GM12878 (cell line): ENCODE data around the gene AGBL1. TPM values are rescaled to one million over a fixed set of nuclear protein-coding genes. Genes with fewer than 3 reads are reported as not detected.

Experiments
- ATAC-seq: fragments of 200-7000 bp; cut with Tn5 transposase; 3 replicates; pipeline ENCODE4 v1.9.1; 2020; ENCODE audit warnings: mild to moderate bottlenecking, moderate library complexity
- BruUV-seq: library from RNA; stranded (reverse); fragments of 400-500 nt; replicated peaks from 2 replicates; lab custom pipeline; 2021; lab: Mats Ljungman, UMichigan
- CTCF ChIA-PET: fragments of 300-600 bp; sonication (Branson Sonifier 250); formaldehyde crosslinking; extraction: SDS; loops from one replicate; lab custom pipeline; 2021; ENCODE audit warnings: inconsistent platforms; lab: Yijun Ruan, JAX
- POLR2A ChIA-PET: fragments of 350-600 bp; formaldehyde crosslinking; extraction: SDS; loops from one replicate; lab custom pipeline; 2021; ENCODE audit warnings: inconsistent platforms; lab: Charles Lee
- RAD21 ChIA-PET: fragments of 300-600 bp; sonication (Branson Sonifier 250); formaldehyde crosslinking; loops from one replicate; lab custom pipeline; 2023; ENCODE audit warnings: antibody characterized with exemption; ENCODE audit not compliant: unreplicated experiment; lab: Charles Lee
- SMC1A ChIA-PET: fragments of 300-600 bp; sonication (Branson Sonifier 250); formaldehyde crosslinking; loops from one replicate; lab custom pipeline; 2023; ENCODE audit not compliant: unreplicated experiment, uncharacterized antibody; lab: Charles Lee
- DNase-seq: peaks from one replicate; pipeline ENCODE4 v3.0.0-alpha.2; 2011; ENCODE audit warnings: low read depth, low spot score
- FAIRE-seq: peaks from 3 replicates; lab custom pipeline; 2011; peaks lifted over from hg19 to GRCh38; lab: Jason Lieb, UNC
- H2AFZ ChIP-seq: 2 replicates; pipeline ENCODE4 v1.6.0; 2011; ENCODE audit warnings: low read depth, low read length, control low read depth; ENCODE audit not compliant: control insufficient read depth
- H3K27ac ChIP-seq: 2 replicates; pipeline ENCODE4 v1.5.1; 2011; ENCODE audit warnings: control low read depth; ENCODE audit not compliant: control insufficient read depth, insufficient read depth
- H3K27me3 ChIP-seq, 2 experiments: replicated peaks in 1 of 2; 2 replicates each; pipeline versions ENCODE4 v1.6.0 to v1.6.1; 2011; ENCODE audit warnings: low read length in 1 of 2; ENCODE audit not compliant: control insufficient read depth in 2 of 2, insufficient read depth in 2 of 2
- H3K36me3 ChIP-seq, 2 experiments: 2 replicates each; pipeline ENCODE4 v1.5.1; 2011; ENCODE audit warnings: low read length in 1 of 2; ENCODE audit not compliant: control insufficient read depth in 2 of 2, insufficient read depth in 2 of 2
- H3K4me1 ChIP-seq: 2 replicates; pipeline ENCODE4 v1.6.1; 2011; ENCODE audit warnings: mild to moderate bottlenecking, low read length, moderate library complexity, mixed read lengths; ENCODE audit not compliant: control insufficient read depth, insufficient read depth
- H3K4me2 ChIP-seq: 2 replicates; pipeline ENCODE4 v1.6.0; 2011; ENCODE audit warnings: control low read depth; ENCODE audit not compliant: control insufficient read depth, insufficient read depth
- H3K4me3 ChIP-seq: fragments of 200-600 bp; sonication (generic); 2 replicates; pipeline ENCODE4 v1.5.1; 2016
- H3K79me2 ChIP-seq: 2 replicates; pipeline ENCODE4 v1.6.0; 2011; ENCODE audit warnings: low read length; ENCODE audit not compliant: control insufficient read depth, insufficient read depth
- H3K9ac ChIP-seq: 2 replicates; pipeline ENCODE4 v1.8.0; 2011; ENCODE audit warnings: low read length, control low read depth, mixed read lengths; ENCODE audit not compliant: control insufficient read depth, insufficient read depth
- H3K9me3 ChIP-seq: replicated peaks from 3 replicates; pipeline ENCODE4 v1.5.1; 2011; ENCODE audit warnings: mild to moderate bottlenecking, low read length; ENCODE audit not compliant: control insufficient read depth, insufficient read depth
- H4K20me1 ChIP-seq: 2 replicates; pipeline ENCODE4 v1.6.0; 2011; ENCODE audit not compliant: control insufficient read depth, insufficient read depth
- CHD1 ChIP-seq: IDR thresholded peaks from 2 replicates; pipeline ENCODE4 v1.6.1; 2012; ENCODE audit warnings: low read depth, low read length, improper control_type of control experiment
- CHD2 ChIP-seq: IDR thresholded peaks from 2 replicates; pipeline ENCODE4 v1.6.1; 2011; ENCODE audit warnings: low read depth, low read length, improper control_type of control experiment, borderline replicate concordance
- CHD4 ChIP-seq: fragments of 200-600 bp; sonication (generic); IDR thresholded peaks from 2 replicates; pipeline ENCODE4 v1.6.1; 2016; ENCODE audit warnings: mild to moderate bottlenecking
- NFYB ChIP-seq: IDR thresholded peaks from 2 replicates; pipeline ENCODE4 v1.6.1; 2011; ENCODE audit warnings: low read depth, mild to moderate bottlenecking, low read length, improper control_type of control experiment, moderate library complexity; ENCODE audit not compliant: insufficient read depth
- RBBP5 ChIP-seq: fragments of 200-600 bp; sonication (generic); conservative IDR thresholded peaks from 2 replicates; pipeline ENCODE4 v1.6.1; 2016
- RELA ChIP-seq: fragments of 450-650 bp; IDR thresholded peaks from 2 replicates; pipeline ENCODE4 v1.8.0; 2014; ENCODE audit warnings: borderline replicate concordance; ENCODE audit not compliant: partially characterized antibody
- SREBF1 ChIP-seq: IDR thresholded peaks from 2 replicates; pipeline ENCODE4 v1.6.1; 2012; ENCODE audit warnings: mild to moderate bottlenecking, low read length
- ZBTB40 ChIP-seq: fragments of 450-650 bp; IDR thresholded peaks from 2 replicates; pipeline ENCODE4 v1.6.1; 2016; ENCODE audit warnings: mild to moderate bottlenecking, moderate library complexity, borderline replicate concordance
- WGBS: methylation state at CpG from one replicate; pipeline ENCODE4 v1.1.6; 2016; ENCODE audit warnings: low lambda C conversion rate; ENCODE audit not compliant: insufficient replicate concordance, insufficient coverage; ENCODE audit errors: missing lambda C conversion rate; 5-methylcytosine and 5-hydroxymethylcytosine counted together
- in situ Hi-C: fragments of 300-500 bp; cut with MboI; formaldehyde crosslinking; loops from 9 replicates; pipeline ENCODE4 v1.14.3; 2018; ENCODE audit warnings: mixed read lengths
- intact Hi-C: fragments of 100-400 bp; cut with micrococcal nuclease; formaldehyde crosslinking; loops from one replicate; pipeline ENCODE4 v1.14.2; 2022; ENCODE audit not compliant: unreplicated experiment
- polyA plus RNA-seq, 11 experiments: library from polyadenylated mRNA; depleted of rRNA in 4 of 11; unstranded in 6 of 11; stranded (reverse) in 5 of 11; fragments of >200 nt; fragmentation: Nextera tagmentation in 4 of 11; fragmentation: Illumina TruSeq in 1 of 11; extraction: Ambion mirVana in 4 of 11; extraction: Trizol in 1 of 11; gene quantifications; 1 replicate in 1 of 11; 2 replicates in 10 of 11; pipeline versions ENCODE4 v1.2.1 to v1.2.3, GENCODE V29; 2011 to 2016; ENCODE audit warnings: inconsistent platforms in 2 of 11, missing spikeins in 2 of 11, low read depth in 1 of 11
- total RNA-seq, 4 experiments: library from RNA; depleted of rRNA in 3 of 4; stranded (reverse); fragments of >200 nt in 3 of 4; fragmentation: Illumina TruSeq in 1 of 4; extraction: Trizol in 1 of 4; gene quantifications; 2 replicates each; pipeline versions ENCODE4 v1.2.1 to v1.2.3, GENCODE V29; 2013 to 2021
- TF ChIP-seq, protein P1 (sequence below): IDR thresholded peaks from 2 replicates; pipeline ENCODE4 v1.6.1; 2011; ENCODE audit warnings: borderline replicate concordance, low read depth, mild to moderate bottlenecking, moderate library complexity, mixed read lengths, low read length; ENCODE audit not compliant: insufficient read depth; ENCODE audit errors: extremely low read length
- TF ChIP-seq, protein P2 (sequence below): fragments of 450-650 bp; formaldehyde crosslinking; IDR thresholded peaks from 2 replicates; pipeline ENCODE4 v1.5.0; 2022; ENCODE audit warnings: mild to moderate bottlenecking, missing genetic modification characterization

Gene AGBL1
- total and polyA plus RNA-seq, 10 of the 15 experiments (the other 5 are each of a cell fraction or from before 2014, with no cell fraction given), result not detected

GRCh38 chr15:86446253-86446640 lies 366.6 kb downstream of the AGBL1 start:
- H2AFZ ChIP-seq, result no peak overlapping the region
- SMC1A ChIA-PET, result interaction anchor here (0.6 kb wide), 1 partner anchor 394 kb away, joined by 3 read pairs; no protein-coding TSS in a partner anchor
- no peak overlapping the region for H3K4me3 ChIP-seq
- in situ Hi-C loops, result no loop called here
- no peak overlapping the region for H3K27ac ChIP-seq
- H3K9me3 ChIP-seq, result no peaks in the 10 kb centered on the region
- ATAC-seq, result no peak
- POLR2A ChIA-PET, result no interaction called here
- CTCF ChIA-PET, result no interaction called here
- 0% methylated on average over 2 of the region's 2 CpGs for WGBS
- no peak for DNase-seq
- RAD21 ChIA-PET, result no interaction called here
- H4K20me1 ChIP-seq, result no peaks in the 10 kb centered on the region
- no peak for FAIRE-seq
- intact Hi-C loops, result no loop called here
- BruUV-seq, result no TSS peak
- no peaks in the 10 kb centered on the region for H3K36me3 ChIP-seq
- no peaks in the 10 kb centered on the region for H3K4me1 ChIP-seq
- H3K79me2 ChIP-seq, result no peaks in the 10 kb centered on the region
- H3K4me2 ChIP-seq, result no peak overlapping the region
- H3K27me3 ChIP-seq, result no peaks in the 10 kb centered on the region
- no peak overlapping the region for H3K9ac ChIP-seq
- TF ChIP-seq, protein P1, sequence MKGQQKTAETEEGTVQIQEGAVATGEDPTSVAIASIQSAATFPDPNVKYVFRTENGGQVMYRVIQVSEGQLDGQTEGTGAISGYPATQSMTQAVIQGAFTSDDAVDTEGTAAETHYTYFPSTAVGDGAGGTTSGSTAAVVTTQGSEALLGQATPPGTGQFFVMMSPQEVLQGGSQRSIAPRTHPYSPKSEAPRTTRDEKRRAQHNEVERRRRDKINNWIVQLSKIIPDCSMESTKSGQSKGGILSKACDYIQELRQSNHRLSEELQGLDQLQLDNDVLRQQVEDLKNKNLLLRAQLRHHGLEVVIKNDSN, result no peak
- TF ChIP-seq RBBP5, result no peak
- no peak for TF ChIP-seq CHD1
- TF ChIP-seq, protein P2, sequence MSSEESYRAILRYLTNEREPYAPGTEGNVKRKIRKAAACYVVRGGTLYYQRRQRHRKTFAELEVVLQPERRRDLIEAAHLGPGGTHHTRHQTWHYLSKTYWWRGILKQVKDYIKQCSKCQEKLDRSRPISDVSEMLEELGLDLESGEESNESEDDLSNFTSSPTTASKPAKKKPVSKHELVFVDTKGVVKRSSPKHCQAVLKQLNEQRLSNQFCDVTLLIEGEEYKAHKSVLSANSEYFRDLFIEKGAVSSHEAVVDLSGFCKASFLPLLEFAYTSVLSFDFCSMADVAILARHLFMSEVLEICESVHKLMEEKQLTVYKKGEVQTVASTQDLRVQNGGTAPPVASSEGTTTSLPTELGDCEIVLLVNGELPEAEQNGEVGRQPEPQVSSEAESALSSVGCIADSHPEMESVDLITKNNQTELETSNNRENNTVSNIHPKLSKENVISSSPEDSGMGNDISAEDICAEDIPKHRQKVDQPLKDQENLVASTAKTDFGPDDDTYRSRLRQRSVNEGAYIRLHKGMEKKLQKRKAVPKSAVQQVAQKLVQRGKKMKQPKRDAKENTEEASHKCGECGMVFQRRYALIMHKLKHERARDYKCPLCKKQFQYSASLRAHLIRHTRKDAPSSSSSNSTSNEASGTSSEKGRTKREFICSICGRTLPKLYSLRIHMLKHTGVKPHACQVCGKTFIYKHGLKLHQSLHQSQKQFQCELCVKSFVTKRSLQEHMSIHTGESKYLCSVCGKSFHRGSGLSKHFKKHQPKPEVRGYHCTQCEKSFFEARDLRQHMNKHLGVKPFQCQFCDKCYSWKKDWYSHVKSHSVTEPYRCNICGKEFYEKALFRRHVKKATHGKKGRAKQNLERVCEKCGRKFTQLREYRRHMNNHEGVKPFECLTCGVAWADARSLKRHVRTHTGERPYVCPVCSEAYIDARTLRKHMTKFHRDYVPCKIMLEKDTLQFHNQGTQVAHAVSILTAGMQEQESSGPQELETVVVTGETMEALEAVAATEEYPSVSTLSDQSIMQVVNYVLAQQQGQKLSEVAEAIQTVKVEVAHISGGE (CRISPR knock-in tag), result no peak
- TF ChIP-seq ZBTB40, result no peak
- TF ChIP-seq CHD4, result no peak
- TF ChIP-seq CHD2, result no peak
- TF ChIP-seq NFYB, result no peak
- TF ChIP-seq RELA, result no peak
- no peak for TF ChIP-seq SREBF1
